Rectal smooth muscle tissue (tissue), 1 donor: Measurements from ENCODE around the gene RAB20.
"Not testable (repeated sequence)": the region's sequence is repeated elsewhere in the genome, so short reads cannot be mapped to it uniquely, and the experiment has no call there.

ENCODE experiments used
- H3K27ac ChIP-seq: one replicate; pipeline ENCODE4 v1.7.0; 2013; ENCODE audit warnings: low read depth, low read length, inconsistent platforms
- H3K27me3 ChIP-seq: one replicate; pipeline ENCODE4 v1.7.0; 2013; ENCODE audit warnings: low read length; ENCODE audit not compliant: control insufficient read depth, insufficient read depth
- H3K36me3 ChIP-seq: one replicate; pipeline ENCODE4 v1.7.0; 2013; ENCODE audit warnings: low read length; ENCODE audit not compliant: control insufficient read depth, insufficient read depth
- H3K4me1 ChIP-seq: one replicate; pipeline ENCODE4 v1.7.0; 2013; ENCODE audit warnings: low read length; ENCODE audit not compliant: control insufficient read depth, insufficient read depth
- H3K4me3 ChIP-seq: one replicate; pipeline ENCODE4 v1.7.0; 2013; ENCODE audit warnings: low read length
- H3K9ac ChIP-seq: one replicate; pipeline ENCODE4 v1.7.0; 2013; ENCODE audit warnings: low read length

RAB20 gene

GRCh38 chr13:110571896-110572777 is 10.6 kb upstream of the RAB20 start:
- peaks cover 7% of the 10 kb centered on the region for H3K27me3 ChIP-seq
- H3K27ac ChIP-seq: no peak overlapping the region

DNA sequence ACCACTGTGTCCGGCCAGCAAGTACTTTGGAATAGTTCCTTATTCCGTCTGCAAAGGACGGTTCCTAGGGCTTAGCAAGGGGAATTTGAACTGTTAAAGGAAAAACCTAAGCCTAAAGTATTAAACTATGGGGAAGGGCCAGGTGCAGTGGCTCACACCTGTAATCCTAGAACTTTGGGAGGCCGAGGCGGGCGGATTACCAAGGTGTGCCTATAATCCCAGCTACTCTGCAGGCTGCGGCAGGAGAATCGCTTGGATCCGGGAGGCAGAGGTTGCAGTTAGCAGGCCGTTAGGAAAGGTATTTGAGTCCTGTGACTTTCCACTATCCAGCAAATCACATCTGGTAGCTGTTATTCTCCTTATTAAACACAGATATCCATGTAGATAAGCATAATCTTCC is 9.4 kb upstream of the RAB20 start:
- H3K9ac ChIP-seq: no peak overlapping the region
- H3K27ac ChIP-seq: no peak overlapping the region
- H3K27me3 ChIP-seq: peaks cover 7% of the 10 kb centered on the region
- no peaks in the 10 kb centered on the region for H3K36me3 ChIP-seq
- no peaks in the 10 kb centered on the region for H3K4me1 ChIP-seq
- H3K4me3 ChIP-seq: no peak overlapping the region

More at GRCh38 chr13:110571896-110572777, 10.6 kb upstream of the RAB20 start:
- no peaks in the 10 kb centered on the region for H3K4me1 ChIP-seq
- no peaks in the 10 kb centered on the region for H3K36me3 ChIP-seq
- no peak overlapping the region for H3K4me3 ChIP-seq
- H3K9ac ChIP-seq: no peak overlapping the region

- H3K27ac ChIP-seq, H3K4me1 ChIP-seq, H3K36me3 ChIP-seq, H3K27me3 ChIP-seq, H3K9ac ChIP-seq, H3K4me3 ChIP-seq: not testable (repeated sequence)
Measured at GRCh38 chr13:110569962-110570361, 8.4 kb upstream of the RAB20 start.

DNA sequence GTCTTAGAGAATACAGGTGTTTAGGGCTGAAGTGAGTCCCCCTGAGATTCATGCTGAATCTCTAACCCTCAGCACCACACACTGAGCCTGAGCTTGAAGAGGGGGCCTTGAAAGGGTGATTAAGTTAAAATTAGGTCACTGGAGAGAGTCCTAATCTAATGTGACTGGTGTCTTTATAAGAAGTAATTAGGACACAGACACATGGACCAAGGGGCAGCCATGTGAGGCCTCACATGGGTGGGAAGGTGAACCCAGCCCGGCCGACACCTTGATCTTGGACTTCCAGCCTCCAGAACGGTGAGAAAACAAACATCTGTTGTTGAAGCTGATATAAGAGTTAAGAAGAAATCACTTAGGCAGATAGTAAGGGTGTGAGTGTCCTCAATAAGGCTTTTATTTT is 7.1 kb upstream of the RAB20 start:
- Histone ChIP-seq H3K27ac (no peak overlapping the region), H3K4me3 (no peak overlapping the region), H3K4me1 (no peaks in the 10 kb centered on the region), H3K36me3 (no peaks in the 10 kb centered on the region), H3K9ac (no peak overlapping the region), H3K27me3 (peaks cover 7% of the 10 kb centered on the region)

DNA sequence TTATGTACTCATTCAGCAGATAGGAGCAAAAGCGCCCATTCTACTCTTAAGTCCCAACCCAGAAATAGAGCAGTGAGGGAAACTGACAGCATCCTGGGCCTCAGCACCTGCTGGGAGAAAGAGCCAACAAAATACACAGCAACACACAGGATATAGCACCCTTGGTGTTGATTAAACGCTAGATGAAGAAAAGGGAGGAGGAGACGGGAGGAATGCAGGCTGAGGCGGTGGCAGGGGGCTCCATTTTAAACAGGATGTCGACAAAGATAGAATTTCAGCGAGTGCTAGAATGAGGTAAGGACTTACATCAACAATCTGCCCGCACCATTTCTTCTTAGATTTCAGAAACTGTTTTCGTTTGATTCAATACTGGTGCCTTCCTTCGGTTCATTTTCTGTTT is 4.6 kb upstream of the RAB20 start:
- peaks cover 2% of the 10 kb centered on the region for H3K27me3 ChIP-seq

DNA sequence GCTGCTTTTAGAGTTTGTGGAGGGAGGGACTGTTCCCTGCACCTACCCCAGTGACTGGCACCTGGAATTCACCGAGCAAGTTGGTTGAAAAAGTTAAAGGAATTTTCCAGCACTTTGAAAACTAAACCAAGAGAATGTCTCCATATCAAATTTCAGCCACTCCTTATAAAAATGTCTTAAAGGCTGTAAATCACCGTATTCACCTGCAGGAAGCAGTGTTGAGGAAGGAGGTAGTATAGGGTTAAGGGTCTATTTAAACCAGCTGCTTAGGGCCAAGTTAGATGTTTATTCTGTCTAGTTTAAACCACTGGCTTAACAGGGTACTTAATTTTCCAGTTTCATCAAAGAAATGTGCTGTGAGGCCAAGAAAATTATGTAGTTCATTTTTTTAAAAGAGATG is 3.8 kb upstream of the RAB20 start:
- H3K27me3 ChIP-seq: no peaks in the 10 kb centered on the region
- H3K4me3 ChIP-seq: no peak overlapping the region
- peaks cover 7% of the 10 kb centered on the region for H3K4me1 ChIP-seq
- no peaks in the 10 kb centered on the region for H3K36me3 ChIP-seq
- H3K9ac ChIP-seq: no peak overlapping the region
- H3K27ac ChIP-seq: no peak overlapping the region

More for the DNA sequence above, 4.6 kb upstream of the RAB20 start:
- H3K9ac ChIP-seq: no peak overlapping the region
- no peak overlapping the region for H3K27ac ChIP-seq
- H3K4me3 ChIP-seq: no peak overlapping the region
- no peaks in the 10 kb centered on the region for H3K36me3 ChIP-seq
- H3K4me1 ChIP-seq: peaks cover 3% of the 10 kb centered on the region

DNA sequence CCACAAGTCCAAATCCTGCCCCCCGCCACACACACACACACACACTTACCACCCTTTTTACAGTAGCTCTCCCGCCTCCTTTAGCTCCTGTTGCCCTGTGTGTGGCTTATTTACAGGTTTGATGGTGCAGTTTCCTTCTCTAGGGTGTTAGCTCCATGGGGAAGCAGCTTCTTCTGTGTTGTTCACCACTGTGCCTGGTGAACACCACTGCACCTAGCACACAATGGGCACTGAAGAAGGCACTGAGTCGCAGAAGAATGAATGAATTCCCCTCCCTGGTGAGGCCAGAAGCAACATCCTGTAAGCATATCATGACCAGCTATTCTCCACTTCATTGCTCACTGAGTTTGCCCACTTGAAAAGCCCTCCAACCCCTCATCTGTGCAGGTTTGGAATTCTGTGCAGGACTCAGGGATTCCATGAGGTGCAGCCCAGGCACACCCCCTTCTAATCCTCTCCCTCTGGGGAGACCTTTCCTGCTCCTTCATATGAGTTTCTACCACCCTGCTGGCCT is 3.0 kb upstream of the RAB20 start:
- H3K4me1 ChIP-seq: peaks cover 12% of the 10 kb centered on the region
- H3K4me3 ChIP-seq: no peak overlapping the region
- H3K36me3 ChIP-seq: no peaks in the 10 kb centered on the region
- H3K9ac ChIP-seq: no peak overlapping the region
- no peaks in the 10 kb centered on the region for H3K27me3 ChIP-seq
- no peak overlapping the region for H3K27ac ChIP-seq

DNA sequence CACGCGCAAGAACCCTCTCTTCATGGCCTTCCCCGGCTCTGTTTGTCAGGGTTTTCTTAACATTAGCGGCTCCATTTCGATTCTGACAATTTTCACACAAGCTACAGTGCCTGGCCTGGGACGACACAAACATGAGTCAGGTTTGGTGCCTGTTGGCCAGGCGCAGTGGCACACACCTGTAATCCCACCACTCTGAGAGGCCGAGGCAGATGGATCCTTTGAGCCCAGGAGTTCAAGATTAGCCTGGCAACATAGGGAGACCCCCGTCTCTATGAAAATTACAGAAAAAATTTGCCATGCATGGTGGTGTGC is 1.9 kb upstream of the RAB20 start:
- no peak overlapping the region for H3K9ac ChIP-seq

DNA sequence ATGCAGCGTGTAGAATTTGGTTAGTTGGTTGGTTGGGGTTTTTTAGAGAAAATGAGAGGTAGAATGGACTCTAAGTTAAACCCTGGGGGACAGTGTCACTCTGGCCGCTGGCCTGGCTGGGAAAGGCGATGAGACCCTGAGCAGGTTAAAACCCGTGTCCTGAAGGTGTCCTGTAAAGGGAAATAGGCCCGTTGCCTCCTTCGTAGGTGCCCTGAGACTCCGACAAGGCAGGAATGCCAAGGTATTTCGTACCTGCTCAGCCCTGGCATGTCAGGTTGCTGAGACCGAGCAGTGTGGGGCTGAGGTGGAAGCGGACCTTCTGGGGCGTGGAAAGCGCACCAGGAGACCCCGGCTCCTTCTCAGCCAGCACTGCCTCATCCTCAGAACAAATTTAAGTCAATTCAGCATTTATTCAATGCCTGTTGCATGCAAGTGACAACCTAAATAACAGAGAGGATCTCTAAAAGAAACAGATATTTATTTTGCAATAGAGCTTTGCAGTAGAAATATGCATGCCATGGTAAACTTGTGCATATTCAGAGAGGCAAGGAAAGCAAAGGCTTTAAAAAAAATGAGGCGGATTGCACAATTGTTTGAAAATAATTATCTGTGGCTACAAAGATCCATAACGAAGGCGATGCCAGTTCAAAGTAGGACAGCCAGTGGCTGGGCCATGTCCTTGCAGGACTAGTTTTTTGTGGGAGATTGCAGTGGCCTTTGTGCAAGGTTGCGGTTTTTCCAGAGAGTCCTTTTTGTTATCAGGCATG is 1.4 kb upstream of the RAB20 start:
- Histone ChIP-seq H3K27ac (no peak overlapping the region), H3K27me3 (no peaks in the 10 kb centered on the region), H3K36me3 (no peaks in the 10 kb centered on the region), H3K9ac (no peak overlapping the region), H3K4me3 (peak overlapping the region; percentile 77), H3K4me1 (peaks cover 14% of the 10 kb centered on the region)

More for the DNA sequence above, 1.9 kb upstream of the RAB20 start:
- Histone ChIP-seq H3K4me1 (peaks cover 14% of the 10 kb centered on the region), H3K27ac (no peak overlapping the region), H3K4me3 (no peak overlapping the region), H3K27me3 (no peaks in the 10 kb centered on the region), H3K36me3 (no peaks in the 10 kb centered on the region)

- Histone ChIP-seq H3K4me3 (peak overlapping the region; percentile 77), H3K27ac (peak overlapping the region; percentile 92), H3K27me3 (no peaks in the 10 kb centered on the region), H3K4me1 (peaks cover 14% of the 10 kb centered on the region), H3K36me3 (no peaks in the 10 kb centered on the region), H3K9ac (peak overlapping the region; percentile 8)
Measured at GRCh38 chr13:110562036-110562597, 595 bp upstream of the RAB20 start.

- H3K27ac ChIP-seq: peak overlapping the region; percentile 92
- no peaks in the 10 kb centered on the region for H3K27me3 ChIP-seq
- H3K4me1 ChIP-seq: peaks cover 14% of the 10 kb centered on the region
- no peaks in the 10 kb centered on the region for H3K36me3 ChIP-seq
- peak overlapping the region; percentile 93 for H3K4me3 ChIP-seq
- H3K9ac ChIP-seq: peak overlapping the region; percentile 88
Measured at GRCh38 chr13:110560601-110561343, 750 bp downstream of the RAB20 start.

DNA sequence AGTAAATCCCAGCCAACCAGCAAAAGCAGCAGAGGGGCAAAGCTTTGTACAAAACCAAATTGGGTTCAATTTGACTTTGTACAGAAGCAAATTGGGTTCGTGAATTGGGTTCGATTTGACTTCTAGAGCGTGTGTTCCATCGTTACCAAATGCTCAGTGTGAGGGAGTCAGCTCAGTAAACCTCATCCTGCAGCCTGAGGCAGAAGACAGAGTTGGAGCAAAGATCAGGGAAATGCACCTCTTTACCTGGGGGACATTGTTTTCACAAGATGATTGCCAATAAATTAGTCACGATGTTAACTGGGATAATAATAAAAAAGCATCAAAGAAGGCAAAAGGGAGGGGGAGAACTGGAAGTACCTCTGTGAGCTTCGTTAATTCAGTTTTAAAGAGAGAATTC is 1.5 kb downstream of the RAB20 start:
- no peak overlapping the region for H3K9ac ChIP-seq
- peak overlapping the region; percentile 93 for H3K4me3 ChIP-seq
- peaks cover 14% of the 10 kb centered on the region for H3K4me1 ChIP-seq

More for the DNA sequence above, 1.5 kb downstream of the RAB20 start:
- peak overlapping the region; percentile 92 for H3K27ac ChIP-seq
- H3K36me3 ChIP-seq: no peaks in the 10 kb centered on the region
- H3K27me3 ChIP-seq: no peaks in the 10 kb centered on the region
